A204.1 (cell line): ENCODE measurements around the gene MAP1A.

Experiments
- FAIRE-seq: peaks from 2 replicates; lab custom pipeline; 2012; peaks lifted over from hg19 to GRCh38; lab: Jason Lieb, UNC

MAP1A gene

GRCh38 chr15:43511012-43511885, 6.2 kb upstream of the MAP1A start:
- FAIRE-seq: no peak

- FAIRE-seq: no peak
Measured at GRCh38 chr15:43513550-43513949, 3.9 kb upstream of the MAP1A start.

- no peak for FAIRE-seq
Measured at GRCh38 chr15:43514241-43515057, 3.0 kb upstream of the MAP1A start.

- no peak for FAIRE-seq
Measured at GRCh38 chr15:43515741-43516140, 1.7 kb upstream of the MAP1A start.

- no peak for FAIRE-seq
Measured at GRCh38 chr15:43516185-43516584, 1.2 kb upstream of the MAP1A start.

GRCh38 chr15:43516801-43517353, 531 bp upstream of the MAP1A start:
- FAIRE-seq: no peak

- FAIRE-seq: no peak
Measured at GRCh38 chr15:43518197-43518761, 871 bp downstream of the MAP1A start.

- FAIRE-seq: no peak
Measured at GRCh38 chr15:43519196-43519595, 1.8 kb downstream of the MAP1A start.

- no peak for FAIRE-seq
Measured at GRCh38 chr15:43520138-43520537, 2.7 kb downstream of the MAP1A start.

- no peak for FAIRE-seq
Measured at GRCh38 chr15:43521419-43521818, 4.0 kb downstream of the MAP1A start.

GRCh38 chr15:43522247-43522646, 4.8 kb downstream of the MAP1A start:
- no peak for FAIRE-seq

GRCh38 chr15:43523646-43524045, 6.2 kb downstream of the MAP1A start:
- FAIRE-seq: no peak

GRCh38 chr15:43524254-43524845, 6.9 kb downstream of the MAP1A start:
- FAIRE-seq: no peak

GRCh38 chr15:43525131-43525530, 7.7 kb downstream of the MAP1A start:
- no peak for FAIRE-seq

- FAIRE-seq: no peak
Measured at GRCh38 chr15:43526261-43526930, 9.0 kb downstream of the MAP1A start.

- FAIRE-seq: no peak
Measured at GRCh38 chr15:43527016-43527801, 9.8 kb downstream of the MAP1A start.

- no peak for FAIRE-seq
Measured at GRCh38 chr15:43527802-43528541, 10.6 kb downstream of the MAP1A start.

GRCh38 chr15:43528542-43529007, 11.2 kb downstream of the MAP1A start:
- no peak for FAIRE-seq

- no peak for FAIRE-seq
Measured at GRCh38 chr15:43529141-43529540, 11.7 kb downstream of the MAP1A start.
